HG02981 (cell line): ENCODE results near the gene PDCL2.

Source experiments
- ATAC-seq: cut with Tn5 transposase; IDR thresholded peaks from one replicate; pipeline ENCODE4 v1.9.1; 2021; ENCODE audit warnings: mild to moderate bottlenecking, moderate library complexity; ENCODE audit not compliant: unreplicated experiment

Gene PDCL2

GRCh38 chr4:55540271-55540670 is 51.8 kb downstream of the PDCL2 start:
- no peak for ATAC-seq

GRCh38 chr4:55539658-55540057 is 52.4 kb downstream of the PDCL2 start:
- no peak for ATAC-seq

- ATAC-seq = no peak
These were observed 53.5 kb downstream of the PDCL2 start for GRCh38 chr4:55538531-55538930.

GRCh38 chr4:55534306-55534705 is 57.7 kb downstream of the PDCL2 start:
- no peak for ATAC-seq

- ATAC-seq = no peak
These were observed 61.4 kb downstream of the PDCL2 start for GRCh38 chr4:55530691-55531090.

GRCh38 chr4:55530167-55530566 is 61.9 kb downstream of the PDCL2 start:
- no peak for ATAC-seq

- ATAC-seq = no peak
These were observed 63.6 kb downstream of the PDCL2 start for GRCh38 chr4:55528491-55528890.

- ATAC-seq = no peak
These were observed 67.0 kb downstream of the PDCL2 start for GRCh38 chr4:55524844-55525571.

- ATAC-seq = no peak
These were observed 73.6 kb downstream of the PDCL2 start for GRCh38 chr4:55518442-55518841.

GRCh38 chr4:55517526-55518229 is 74.4 kb downstream of the PDCL2 start:
- ATAC-seq = no peak

GRCh38 chr4:55512922-55513571 is 79.0 kb downstream of the PDCL2 start:
- ATAC-seq = no peak

- ATAC-seq = no peak
These were observed 80.0 kb downstream of the PDCL2 start for GRCh38 chr4:55512077-55512476.

- no peak for ATAC-seq
These were observed 81.4 kb downstream of the PDCL2 start for GRCh38 chr4:55510685-55511084.

- ATAC-seq = no peak
These were observed 82.8 kb downstream of the PDCL2 start for GRCh38 chr4:55509266-55509665.

GRCh38 chr4:55507612-55508011 is 84.4 kb downstream of the PDCL2 start:
- no peak for ATAC-seq
